HEK293T (cell line): ENCODE results near the gene AIDA.

Experiments used
- NFRKB ChIP-seq: fragments of 450-650 bp; IDR thresholded peaks from 2 replicates; pipeline ENCODE4 v1.6.1; 2016; ENCODE audit warnings: mild to moderate bottlenecking, moderate library complexity
- SP1 ChIP-seq: fragments of 450-650 bp; IDR thresholded peaks from 2 replicates; pipeline ENCODE4 v1.6.1; 2017

- TF ChIP-seq NFRKB (no peak), SP1 (no peak)
Observed at GRCh38 chr1:222697826-222698225, 14.5 kb downstream of the AIDA start.
